CD4-positive, alpha-beta T cell treated with Interleukin-17A for 1 hour (primary cell): ENCODE measurements around the gene C19orf38.
"Not testable (repeated sequence)": the region's sequence is repeated elsewhere in the genome, so short reads cannot be mapped to it uniquely, and the experiment has no call there.

Source experiments
- DNase-seq: peaks from one replicate; pipeline ENCODE4 v3.0.0-alpha.2; 2020

C19orf38 gene

DNA sequence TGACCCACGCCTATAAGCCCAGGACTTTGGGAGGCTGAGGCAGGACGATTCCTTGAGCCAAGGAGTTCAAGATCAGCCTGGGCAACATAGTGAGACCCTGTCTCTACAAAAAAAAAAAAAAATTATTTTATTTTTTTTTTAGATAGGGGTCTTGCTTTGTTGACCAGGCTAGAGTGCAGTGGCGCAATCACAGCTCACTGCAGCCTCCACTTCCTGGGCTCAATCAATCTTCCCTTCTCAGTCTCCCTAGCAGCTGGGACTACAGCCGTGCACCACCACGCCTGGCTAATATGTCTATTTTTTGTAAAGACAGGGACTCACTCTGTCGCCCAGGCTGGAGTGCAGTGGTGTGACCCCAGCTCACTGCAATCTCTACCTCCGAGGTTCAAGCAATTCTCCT lies 4.7 kb downstream of the C19orf38 start:
- no peak for DNase-seq

DNA sequence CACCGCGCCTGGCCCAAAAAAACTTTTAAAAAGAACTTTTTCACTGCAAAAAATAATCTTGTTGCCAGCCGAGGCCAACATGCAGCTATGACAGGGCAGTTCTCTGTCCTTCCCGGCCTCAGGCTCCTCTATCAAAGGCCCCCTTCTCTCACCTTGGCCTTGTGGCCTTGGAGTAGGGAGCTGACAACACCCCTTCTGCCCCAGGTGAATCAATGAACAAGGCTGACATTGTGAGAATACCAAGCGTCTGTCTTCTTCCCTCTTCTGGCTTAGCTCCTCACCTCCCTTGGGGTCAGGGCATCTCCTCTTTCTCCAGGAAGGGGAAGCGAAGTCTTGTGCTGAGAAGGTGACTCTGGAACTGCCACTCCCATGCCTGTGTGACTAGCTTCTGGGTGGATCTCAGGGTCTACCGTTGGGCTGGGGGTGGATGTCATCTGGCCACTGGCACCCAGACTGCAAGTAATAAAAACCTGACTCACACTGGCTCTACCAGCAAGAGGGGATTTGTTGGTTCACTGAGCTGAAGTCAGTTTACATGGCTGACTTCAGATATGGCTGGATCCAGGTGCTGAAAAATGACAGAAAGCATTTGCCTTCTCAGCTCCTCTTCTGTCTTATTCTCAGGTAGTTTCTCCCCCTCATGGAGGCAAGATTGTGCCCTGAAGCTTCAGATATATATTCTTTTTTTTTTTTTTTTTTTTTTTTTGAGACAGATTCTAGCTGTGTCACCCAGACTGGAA lies 6.3 kb downstream of the C19orf38 start:
- DNase-seq = no peak

DNA sequence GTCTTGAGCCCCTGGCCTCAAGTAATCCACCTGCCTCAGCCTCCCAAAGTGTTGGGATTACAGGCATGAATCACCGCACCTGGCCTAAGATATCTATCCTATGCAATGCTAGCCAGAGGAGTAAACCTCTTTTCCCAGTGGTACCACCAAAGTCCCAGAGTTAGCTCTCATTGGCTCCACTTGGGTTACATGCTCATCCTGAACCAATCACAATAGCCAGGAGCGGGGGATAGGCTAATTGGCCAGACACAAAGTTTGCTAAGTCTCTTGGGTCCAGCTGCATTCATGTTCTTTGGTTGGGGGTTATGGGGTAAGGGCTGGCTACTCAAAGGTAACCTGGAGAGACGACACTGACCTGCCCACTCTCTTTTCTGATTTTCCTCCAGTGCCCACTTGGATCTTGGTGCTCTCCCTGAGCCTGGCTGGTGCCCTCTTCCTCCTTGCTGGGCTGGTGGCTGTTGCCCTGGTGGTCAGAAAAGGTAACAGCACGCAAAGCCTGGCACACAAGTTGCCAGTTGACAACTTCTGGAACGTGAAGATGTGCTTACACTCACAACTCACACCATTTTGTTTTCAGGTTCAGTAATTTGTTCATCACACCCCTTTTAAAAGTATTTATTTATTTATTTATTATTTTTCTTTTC lies 7.8 kb downstream of the C19orf38 start:
- DNase-seq = peak; percentile 32

DNA sequence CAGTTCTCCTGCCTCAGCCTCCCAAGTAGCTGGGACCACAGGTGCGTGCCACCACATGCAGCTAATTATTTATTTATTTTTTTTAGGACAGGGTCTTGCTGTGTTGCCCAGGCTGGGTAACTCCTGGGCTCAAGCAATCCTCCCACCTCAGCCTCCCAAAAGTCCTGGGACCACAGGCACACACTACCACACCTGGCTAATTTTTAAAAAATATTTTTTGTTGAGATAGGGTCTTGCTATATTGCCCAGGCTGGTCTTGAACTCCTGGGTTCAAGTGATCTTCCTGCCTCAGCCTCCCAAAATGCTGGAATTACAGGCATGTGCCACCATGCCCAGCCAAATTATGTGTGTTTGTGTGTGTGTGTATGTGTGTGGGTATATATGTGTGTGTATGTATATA lies 8.7 kb downstream of the C19orf38 start:
- DNase-seq = not testable (repeated sequence)

DNA sequence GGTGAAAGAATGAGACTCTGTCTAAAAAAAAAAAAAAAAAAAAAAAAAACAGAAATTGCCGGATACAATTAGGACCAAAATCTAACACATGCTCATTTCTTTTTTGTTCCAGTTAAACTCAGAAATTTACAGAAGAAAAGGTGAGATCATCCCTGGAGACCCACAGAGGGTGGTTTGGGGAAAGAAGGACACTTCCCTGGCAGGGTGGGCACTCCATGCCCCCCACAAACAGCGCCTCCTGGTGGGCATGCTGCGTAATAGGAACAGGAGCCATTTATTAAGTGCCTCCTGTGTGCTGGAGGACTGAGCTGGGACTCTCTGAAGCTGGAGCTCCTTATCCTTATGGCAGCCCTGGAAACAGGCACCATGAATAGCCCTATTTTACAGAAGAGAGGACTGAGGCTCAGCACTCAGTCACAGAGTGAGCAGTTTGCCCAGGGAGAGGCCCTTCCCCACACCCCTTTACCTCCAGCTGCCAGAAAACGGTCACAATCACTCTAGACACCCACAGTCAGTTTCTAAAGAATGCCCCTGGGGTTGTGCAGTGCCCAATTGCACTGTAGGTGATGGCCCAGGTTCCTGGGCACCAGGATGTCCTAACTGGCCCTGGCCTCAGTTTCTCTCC lies 10.1 kb downstream of the C19orf38 start:
- peak; percentile 38 for DNase-seq

DNA sequence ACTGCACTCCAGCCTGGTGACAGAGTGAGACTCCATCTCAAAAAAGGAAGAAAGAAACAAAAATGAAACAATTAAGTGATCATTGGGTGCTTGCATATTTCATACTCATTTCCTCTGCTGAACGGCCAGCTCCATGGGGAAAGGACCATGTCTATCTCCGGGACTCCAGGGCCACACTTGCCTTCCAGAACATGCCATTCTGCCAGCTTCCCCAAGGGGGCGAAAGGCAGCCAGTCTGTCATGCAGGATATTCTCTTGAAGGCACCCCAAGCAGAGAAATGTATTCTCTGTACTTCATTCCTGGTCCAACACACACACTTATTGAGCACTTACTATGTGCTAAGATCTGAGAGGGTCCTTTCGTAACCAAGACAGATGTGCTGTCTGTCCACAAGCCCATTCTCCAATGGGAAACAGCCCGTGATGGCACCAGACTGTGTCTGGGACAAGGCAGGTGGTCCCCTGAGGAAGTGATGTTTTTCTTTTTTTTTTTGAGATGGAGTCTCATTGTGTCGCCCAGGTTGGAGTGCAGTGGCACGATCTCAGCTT lies 13.0 kb downstream of the C19orf38 start:
- DNase-seq = peak; percentile 47

DNA sequence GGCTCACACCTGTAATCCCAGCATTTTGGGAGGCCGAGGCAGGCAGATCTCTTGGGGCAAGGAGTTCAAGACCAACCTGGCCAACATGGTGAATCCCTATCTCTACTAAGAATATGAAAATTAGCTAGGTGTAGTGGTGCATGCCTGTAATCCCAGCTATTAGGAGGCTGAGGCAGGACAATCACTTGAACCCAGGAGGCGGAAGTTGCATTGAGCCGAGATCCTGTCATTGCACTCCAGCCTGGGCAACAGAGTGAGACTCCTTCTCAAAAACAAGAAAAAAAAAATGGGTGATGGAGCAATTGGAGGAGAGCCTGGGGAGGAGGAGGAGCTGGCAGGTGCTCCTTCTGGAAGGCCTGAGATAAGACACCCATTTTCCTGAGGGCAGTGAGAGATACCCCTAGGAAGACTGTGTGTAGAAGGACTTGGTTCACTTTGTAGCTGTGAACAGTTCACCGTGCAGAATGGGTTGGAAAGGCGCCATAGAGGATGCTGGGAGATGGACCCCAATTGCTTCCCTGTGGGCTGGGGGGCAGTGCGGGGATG lies 14.4 kb downstream of the C19orf38 start:
- DNase-seq = no peak

DNA sequence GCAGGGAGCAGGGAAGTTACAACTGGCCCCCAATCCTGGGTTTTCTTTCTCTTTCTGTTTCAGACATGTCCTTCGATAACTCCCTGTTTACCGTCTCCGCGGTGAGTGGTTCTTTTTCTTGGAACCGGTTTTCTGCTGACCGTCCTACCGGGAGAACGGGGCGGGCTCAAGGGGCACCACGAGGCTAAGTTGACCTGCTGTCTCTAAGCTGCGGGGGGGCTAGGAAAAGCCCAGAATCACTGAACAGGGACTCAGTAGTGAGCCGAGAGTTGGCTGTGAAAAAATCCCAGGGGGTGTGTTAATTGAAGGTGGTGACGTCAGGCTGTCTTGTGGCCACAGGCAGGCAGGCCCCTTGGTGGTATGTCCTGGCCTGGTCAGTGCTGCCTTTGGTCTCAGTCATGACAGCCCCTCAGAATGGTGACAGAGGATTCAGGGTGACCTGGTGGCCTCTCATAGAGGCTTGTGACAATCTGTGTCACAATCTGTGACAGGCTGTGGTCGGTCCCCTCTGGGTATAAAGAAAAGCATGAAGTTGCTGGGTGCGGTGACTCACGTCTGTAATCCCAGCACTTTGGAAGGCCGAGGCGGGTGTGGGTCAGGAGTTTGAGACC lies 15.0 kb downstream of the C19orf38 start:
- DNase-seq = no peak

DNA sequence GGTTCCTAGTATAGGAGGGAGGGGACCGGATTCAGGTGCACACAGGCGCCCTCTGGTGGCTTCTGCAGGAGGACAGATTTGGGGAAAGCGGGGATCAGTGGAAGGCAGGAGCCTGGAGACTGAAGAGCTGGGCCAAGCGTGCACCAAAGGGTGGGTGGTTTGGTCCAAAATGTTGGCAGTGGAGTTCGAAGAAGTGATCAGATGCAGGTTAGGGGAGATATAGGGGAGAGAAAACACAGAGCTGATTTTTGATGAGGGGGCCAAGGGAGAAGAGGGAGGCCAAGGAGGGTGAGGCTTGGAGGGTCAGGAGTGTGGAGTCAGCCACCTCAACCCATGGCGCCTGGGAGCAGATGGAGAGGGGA lies 16.3 kb downstream of the C19orf38 start:
- DNase-seq = peak; percentile 83

DNA sequence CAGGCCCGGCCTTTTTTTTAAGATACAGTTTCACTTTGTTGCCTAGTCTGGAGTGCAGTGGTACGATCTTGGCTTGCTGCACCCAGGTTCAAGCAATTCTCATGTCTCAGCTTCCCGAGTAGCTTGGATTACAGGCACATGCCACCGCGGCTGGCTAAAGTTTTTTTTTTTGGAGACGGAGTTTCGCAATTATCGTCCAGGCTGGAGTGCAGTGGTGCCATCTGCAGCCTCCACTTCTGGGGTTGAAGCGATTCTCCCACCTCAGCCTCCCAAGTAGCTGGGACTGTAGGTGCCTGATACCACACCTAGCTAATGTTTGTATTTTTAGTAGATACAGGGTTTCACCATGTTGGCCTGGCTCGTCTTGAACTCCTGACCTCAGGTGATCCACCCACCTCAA lies 18.3 kb downstream of the C19orf38 start:
- DNase-seq = no peak

DNA sequence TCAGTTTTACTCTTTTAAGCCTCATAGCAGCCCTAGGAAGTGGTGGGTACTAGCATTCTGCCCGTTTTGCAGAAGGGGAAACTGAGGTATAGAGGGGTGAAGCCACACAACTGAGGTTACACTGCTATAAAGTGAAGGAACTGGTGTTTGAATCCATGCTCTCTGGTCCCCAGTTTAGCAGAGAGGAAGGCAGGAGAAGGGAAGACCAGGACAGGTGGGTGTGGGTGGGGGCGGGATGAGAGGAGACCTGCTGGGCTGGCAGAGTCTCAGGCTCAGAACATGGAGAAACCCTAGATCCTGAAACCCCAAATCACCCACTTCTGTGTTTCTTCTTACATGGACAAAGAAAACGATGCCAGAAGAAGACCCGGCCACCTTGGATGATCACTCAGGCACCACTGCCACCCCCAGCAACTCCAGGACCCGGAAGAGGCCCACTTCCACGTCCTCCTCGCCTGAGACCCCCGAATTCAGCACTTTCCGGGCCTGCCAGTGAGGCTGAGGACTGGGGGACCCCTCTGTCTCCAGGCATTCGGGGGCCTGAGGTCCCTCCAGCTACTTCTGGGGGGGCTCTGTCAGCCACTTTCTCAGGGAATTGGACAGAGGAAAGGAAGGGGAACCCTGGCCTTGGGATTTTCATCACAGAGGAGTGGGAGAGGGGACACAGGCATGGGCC lies 20.8 kb downstream of the C19orf38 start:
- no peak for DNase-seq

DNA sequence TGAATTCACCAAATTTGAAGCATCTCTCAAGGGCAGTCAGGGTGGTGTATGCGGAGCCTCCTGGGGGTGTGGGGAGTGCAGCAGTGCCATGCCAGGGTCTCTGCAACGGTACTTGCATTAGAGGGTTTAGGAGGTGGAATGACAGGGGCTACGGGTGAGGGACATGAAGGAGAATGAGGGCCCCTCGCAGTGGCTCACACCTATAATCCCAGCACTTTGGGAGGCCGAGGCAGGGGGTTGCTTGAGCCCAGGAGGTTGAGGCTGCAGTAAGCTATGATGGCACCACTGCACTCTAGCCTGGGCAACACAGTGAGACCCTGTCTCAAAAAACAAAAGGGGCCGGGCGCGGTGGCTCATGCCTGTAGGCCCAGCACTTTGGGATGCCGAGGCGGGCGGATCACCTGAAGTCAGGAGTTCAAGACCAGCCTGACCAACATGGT lies 21.7 kb downstream of the C19orf38 start:
- DNase-seq = not testable (repeated sequence)

DNA sequence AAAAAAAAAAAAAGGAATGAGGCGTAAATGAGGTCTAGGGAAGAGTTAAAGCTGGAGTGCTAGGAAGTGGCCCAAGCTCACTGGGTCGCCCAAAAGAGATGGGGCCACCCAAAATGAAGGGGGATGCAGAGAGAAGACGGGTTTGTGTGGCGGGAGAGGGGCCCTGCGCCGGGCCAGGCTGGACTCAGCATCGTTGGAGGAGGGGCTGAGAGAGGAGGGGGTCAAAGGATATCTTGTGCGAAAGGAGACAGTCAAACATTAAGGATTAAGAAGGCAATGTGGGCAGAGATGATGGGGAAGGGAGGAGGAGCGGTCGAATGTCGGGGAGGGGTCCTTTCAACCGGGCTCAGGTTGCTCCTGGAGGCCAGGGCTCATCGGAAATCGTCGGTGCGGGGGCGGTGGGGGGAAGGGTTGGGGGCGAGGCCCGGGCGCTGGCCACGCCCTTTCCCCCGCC lies 22.3 kb downstream of the C19orf38 start:
- no peak for DNase-seq

DNA sequence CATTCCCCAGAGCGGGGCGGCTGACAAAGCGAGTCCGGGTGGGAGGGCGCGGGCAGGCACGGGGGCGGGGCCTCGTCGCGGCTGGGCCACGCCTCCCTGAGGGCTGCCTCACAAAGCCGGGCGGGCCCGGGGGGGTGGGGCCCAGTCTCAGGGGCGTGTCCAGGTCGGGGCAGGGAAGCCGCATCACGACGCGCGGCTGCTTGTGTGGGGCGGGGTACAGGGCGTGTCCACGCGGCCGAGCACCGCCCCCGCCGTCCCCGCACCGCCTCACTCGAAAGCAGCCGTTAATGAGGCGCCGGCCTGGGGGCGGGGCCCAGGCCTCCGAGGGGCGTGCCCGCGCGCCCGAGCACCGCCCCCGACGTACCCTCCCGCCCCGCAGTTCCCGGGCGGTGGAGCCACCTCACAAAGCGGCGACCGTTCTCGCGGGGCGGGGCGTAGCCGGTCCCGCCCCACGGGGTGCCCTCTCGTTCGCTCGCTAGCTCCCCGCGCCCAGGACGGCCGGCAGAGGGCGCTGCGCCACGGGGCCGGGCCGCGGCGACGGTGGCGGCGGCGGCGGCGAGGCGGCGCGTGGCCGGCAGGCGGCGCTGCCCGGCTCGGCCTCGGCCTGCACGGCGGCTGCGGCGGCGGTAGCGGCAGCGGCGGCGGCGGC lies 22.9 kb downstream of the C19orf38 start, which contains the start of gene CARM1:
CARM1 (plus strand) TSS at position 599 of the 649 bp plus-strand sequence. CDS start 150 bp downstream, outside the sequence.
- peak; percentile 98 for DNase-seq

DNA sequence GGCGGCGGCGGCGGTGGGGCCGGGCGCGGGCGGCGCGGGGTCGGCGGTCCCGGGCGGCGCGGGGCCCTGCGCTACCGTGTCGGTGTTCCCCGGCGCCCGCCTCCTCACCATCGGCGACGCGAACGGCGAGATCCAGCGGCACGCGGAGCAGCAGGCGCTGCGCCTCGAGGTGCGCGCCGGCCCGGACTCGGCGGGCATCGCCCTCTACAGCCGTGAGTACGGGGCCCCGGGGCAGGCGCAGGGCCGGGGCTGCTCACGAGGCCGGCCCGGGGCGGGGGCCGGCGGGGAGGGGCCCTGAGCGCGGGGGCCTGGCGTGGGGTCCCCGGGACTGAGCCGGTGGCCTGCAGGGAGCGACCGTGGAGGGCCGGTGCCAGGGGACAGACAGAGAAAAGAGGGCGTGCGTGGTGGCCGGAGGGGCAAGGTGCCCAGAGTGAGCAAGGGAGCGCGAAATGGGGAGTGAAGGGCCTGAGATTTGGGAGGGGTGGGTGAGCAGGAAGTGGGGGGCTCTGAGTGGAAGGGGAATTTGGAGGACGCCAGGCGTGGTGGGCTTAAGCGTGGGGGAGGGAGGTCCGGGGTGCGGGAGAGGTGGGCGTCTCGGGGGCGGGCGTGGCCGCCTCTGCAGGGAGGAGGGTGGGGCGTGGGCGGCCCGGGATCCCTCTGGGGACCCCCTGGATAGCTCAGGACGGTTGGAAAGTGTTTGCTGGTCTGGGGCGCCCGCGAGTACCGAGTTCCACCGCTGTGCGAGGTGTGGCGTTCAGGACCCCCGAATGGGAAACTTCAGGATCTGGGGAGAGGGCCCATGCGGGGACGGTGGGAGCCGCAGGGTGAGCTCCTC lies 23.7 kb downstream of the C19orf38 start:
- DNase-seq = no peak

DNA sequence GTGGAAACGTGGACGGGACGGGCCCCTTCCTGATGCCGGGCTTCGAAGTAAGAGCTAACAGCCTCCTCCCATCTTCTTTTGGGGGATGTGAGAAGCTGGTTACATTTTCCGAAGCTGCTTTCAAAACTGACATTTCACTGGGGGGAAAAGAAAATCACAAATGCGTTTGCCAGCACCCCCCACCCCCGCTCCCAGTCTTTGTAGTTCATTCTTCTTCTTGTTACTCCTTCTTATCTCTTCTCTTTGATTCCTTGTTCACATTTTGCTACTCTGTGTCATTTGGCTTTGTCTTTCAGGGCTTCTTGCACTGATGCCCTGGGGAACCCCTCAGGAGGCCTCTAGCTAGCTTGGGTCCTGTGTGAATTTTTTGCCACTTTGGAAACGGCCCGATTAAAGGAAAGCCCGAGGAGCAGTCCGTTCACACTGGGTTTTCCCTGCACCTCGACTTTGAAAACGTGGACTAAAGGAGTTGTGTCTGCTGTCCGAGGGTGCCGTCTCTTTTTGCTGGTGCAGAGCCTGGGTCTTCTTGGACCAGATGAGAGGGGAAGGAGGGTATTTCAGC lies 24.4 kb downstream of the C19orf38 start:
- DNase-seq = no peak

DNA sequence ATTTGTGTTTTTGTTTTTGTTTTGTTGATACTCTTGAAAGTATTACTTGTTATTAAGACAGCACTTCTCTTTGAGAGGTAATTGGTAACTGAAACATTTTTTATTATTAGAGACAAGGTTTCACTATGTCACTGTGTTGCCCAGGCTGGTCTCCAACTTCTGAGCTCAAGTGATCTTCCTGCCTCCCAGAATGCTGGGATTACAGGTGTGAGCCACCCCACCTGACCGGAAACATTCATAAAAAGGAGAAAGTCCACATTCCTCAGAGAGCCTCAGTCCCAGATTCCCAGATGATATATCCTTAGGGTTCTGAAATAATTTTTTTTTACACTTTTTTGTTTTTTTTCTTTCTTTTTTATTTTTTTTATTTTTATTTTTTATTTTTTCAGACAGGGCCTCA lies 25.8 kb downstream of the C19orf38 start:
- DNase-seq = no peak

DNA sequence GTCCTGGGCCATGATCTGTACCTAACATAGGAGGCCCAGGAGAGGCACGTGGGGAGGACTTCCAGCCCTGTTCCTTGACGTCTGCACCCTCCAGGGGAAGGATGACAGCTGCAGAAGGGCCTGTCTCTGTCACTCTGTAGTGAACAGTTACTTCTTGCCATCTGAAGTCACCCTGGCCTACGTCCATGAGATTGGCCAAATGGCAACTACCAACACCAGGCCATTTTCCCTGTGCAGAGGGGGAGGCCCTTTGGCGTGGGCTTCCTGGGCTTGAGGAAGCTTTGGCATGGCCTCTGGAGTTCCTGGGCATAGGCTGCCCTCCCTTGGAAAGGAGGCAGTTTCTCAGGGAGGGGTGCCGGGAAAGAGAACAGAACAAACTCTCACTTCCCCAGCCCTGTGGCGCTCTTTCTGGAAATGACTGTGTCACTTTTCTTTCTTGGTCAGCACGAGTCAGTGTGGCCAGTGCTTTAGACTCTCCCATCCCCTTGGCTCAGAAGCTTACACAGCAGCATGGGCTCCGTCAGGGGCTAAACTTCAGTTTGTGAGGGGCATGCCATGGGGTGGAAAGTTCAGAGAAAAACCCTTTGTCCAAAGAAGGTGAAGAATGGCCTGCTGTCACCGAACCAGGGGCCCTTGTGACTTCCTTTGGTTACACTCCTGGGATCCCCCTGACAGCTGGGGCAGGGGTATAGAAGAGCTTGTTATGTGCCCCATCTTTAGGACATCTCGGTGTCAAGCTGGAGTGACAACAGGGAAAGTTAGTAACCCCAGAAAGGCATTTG lies 28.4 kb downstream of the C19orf38 start:
- no peak for DNase-seq

DNA sequence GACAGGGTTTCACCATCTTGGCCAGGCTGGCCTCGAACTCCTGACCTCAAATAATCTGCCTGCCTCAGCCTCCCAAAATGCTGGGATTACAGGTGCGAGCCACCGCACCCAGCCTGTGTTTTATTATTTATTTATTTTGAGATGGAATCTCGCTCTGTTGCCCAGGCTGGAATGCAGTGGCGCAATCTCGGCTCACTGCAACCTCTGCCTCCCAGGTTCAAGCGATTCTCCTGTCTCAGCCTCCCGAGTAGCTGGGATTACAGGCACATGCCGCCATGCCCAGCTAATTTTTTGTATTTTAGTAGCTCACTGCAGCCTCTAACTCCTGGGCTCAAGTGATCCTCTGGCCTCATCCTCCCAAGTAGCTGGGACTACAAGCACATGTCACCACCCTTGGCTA lies 29.4 kb downstream of the C19orf38 start:
- DNase-seq = not testable (repeated sequence)

DNA sequence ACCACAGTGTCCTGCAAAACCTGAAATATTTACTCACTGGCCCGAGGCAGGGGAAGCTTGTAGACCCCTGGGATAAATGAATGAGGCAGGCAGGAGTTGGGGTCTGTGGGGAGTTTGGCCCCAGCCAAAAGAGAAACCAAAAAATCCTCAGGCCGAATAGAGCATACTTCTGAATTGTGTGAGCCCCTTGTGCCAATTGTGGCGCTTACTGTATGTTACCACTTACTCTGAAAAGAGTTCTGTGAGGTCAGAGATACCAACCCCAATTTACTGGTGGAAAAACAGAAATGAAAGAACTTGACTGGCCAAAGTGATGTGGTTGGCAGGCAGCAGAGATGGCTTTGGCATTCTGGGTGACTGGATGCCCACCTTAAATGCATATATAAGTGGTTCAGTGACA lies 30.0 kb downstream of the C19orf38 start:
- DNase-seq = no peak
